Medulla oblongata (tissue), 1 donor: Measurements from ENCODE around the gene DLX1.
"Not testable (repeated sequence)": the region's sequence is repeated elsewhere in the genome, so short reads cannot be mapped to it uniquely, and the experiment has no call there.

Experiments
- DNase-seq: peaks from one replicate; pipeline ENCODE4 v3.0.0-alpha.2; 2015; ENCODE audit errors: extremely low spot score

Gene DLX1

GRCh38 chr2:172114579-172114978 is 29.3 kb downstream of the DLX1 start:
- no peak for DNase-seq

GRCh38 chr2:172116107-172116506 is 30.8 kb downstream of the DLX1 start:
- DNase-seq: no peak

- no peak for DNase-seq
Observed at GRCh38 chr2:172119089-172119488, 33.8 kb downstream of the DLX1 start.

DNA sequence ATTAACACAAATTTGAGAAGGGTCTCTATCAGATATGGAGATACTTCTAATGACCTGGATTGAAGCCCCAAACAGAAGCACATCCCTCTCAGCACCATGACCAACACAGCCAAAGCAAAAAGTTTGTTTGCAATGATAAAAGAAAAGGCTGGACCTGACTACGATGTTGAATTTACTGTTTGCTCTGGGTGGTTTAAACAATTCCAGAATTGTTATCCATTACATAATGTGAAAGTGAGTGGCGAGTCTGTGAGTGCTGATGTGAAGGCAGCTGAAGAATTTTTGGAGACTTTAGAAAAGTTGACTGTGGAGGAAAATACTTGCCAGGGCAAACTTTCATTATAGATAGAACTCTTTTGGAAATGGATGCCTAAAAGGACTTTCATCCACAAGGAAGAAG is 34.8 kb downstream of the DLX1 start:
- no peak for DNase-seq

DNA sequence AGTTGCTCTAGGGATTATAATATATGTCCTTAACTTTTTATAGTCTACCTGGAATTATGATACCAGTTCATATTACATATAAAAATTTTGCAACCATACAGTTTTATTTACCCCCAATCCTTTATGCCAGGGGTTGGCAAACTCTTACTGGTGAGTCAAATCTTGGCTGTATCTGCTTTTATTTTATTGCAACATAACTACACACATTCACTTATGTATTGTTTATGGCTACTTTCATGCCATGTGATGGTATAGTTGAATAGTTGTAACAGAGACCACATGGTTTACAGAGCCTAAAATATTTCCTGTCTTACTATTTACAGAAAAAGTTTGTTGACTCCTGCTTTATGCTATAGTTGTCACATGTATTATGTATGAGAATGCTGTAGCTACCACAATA is 43.2 kb downstream of the DLX1 start:
- no peak for DNase-seq

DNA sequence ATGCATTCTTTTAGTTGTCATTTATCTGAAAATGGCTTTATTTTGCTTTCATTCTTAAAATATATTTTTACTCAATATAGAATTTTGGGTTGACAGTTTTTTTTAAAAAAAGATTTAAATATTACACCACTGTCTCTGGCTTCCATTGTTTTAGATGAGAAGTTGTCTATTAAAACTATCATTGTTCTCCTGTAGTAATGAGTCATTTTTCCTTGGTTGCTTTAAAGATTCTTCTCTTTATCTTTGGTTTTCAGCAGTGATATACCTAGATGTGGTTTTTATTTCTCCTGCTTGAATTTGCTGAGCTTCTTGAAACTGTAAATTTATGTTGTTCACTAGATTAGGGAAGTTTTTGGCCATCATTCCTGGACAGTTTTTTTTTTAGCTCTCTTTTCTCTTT is 44.1 kb downstream of the DLX1 start:
- DNase-seq: no peak

GRCh38 chr2:172131713-172132555 is 46.6 kb downstream of the DLX1 start:
- DNase-seq: no peak

DNA sequence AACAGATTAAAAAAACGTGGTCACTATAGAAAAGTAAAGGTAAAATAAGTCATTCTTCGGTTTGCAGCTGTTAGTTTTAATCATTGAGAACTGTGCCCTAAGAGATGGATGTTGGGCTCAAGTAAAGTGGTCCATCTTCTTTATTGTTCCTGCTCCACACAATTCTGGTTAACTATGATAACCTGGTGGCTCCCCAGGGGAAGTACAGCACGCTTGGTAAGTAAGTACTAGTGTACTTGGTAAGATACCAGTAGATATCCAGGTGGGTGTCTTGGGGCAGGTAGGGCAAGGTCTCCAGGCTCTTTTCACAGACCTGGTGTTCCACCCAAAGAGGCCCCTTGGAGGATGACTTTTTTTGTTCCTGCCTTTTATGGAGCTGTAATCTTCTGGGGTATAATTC is 49.0 kb downstream of the DLX1 start:
- DNase-seq: no peak

DNA sequence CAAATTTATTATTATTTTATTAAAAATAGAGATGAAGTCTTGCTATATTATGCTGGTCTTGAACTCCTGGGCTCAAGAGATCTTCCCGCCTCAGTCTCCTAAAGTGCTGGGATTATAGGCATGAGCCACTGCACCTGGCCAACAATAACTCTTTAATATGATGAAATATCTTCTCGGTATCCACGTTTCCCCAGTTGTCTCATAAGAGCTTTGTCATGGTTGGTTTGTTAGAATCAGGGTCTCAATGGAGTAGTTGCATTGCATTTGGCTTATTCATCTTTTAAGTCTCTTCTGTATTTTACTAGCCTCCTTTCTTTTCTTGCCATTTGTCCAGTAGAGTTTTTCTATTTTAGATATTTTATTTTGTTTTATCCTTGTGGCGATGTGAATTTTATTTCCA is 50.1 kb downstream of the DLX1 start:
- no peak for DNase-seq

GRCh38 chr2:172137109-172137508 is 51.8 kb downstream of the DLX1 start:
- DNase-seq: no peak

DNA sequence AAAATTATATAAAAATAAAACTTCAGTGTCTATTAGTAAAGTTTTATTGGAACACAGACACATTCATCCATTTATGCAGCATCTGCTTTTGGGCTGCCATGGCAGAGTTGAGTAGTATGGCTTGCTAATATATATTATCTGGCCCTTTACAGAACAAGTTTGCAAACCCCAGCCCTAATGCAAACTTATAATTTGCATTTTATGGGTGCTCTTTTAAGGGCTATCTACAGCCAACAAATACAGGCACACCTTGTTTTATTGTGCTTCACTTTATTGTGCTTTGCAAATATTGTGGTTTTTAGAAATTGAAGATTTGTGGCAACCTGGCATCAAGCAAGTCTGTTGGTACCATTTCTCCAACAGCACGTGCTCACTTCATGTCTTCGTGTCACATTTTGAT is 52.6 kb downstream of the DLX1 start:
- DNase-seq: no peak

- not testable (repeated sequence) for DNase-seq
Observed at GRCh38 chr2:172138727-172139126, 53.4 kb downstream of the DLX1 start.
